GM18868 (cell line): ENCODE results near the gene PCIF1.
A peak's percentile ranks its signal among the peaks of the same experiment; 100 is the strongest.

ENCODE experiments used
- ATAC-seq: cut with Tn5 transposase; IDR thresholded peaks from one replicate; pipeline ENCODE4 v1.9.1; 2021; ENCODE audit warnings: mild to moderate bottlenecking, moderate library complexity; ENCODE audit not compliant: unreplicated experiment

The PCIF1 gene

DNA sequence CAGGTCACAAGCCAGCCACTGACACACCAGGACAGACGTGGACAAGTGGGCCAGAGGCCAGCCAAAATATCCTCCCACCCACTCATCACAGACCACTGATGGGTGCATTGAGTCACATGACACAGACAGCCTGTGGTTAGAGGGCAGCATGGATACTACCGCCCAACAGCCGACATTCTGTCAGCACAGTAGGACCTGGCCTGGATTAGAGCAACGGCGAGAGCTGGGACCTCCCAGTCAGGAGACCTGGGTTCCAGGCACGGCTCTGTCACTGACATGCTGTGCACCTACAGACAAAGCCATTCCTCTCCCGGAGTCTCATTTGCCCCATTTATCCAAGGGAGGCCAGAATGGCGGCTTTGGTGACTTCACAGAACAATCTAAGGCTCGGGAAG, 29.5 kb downstream of the PCIF1 start:
- no peak for ATAC-seq

DNA sequence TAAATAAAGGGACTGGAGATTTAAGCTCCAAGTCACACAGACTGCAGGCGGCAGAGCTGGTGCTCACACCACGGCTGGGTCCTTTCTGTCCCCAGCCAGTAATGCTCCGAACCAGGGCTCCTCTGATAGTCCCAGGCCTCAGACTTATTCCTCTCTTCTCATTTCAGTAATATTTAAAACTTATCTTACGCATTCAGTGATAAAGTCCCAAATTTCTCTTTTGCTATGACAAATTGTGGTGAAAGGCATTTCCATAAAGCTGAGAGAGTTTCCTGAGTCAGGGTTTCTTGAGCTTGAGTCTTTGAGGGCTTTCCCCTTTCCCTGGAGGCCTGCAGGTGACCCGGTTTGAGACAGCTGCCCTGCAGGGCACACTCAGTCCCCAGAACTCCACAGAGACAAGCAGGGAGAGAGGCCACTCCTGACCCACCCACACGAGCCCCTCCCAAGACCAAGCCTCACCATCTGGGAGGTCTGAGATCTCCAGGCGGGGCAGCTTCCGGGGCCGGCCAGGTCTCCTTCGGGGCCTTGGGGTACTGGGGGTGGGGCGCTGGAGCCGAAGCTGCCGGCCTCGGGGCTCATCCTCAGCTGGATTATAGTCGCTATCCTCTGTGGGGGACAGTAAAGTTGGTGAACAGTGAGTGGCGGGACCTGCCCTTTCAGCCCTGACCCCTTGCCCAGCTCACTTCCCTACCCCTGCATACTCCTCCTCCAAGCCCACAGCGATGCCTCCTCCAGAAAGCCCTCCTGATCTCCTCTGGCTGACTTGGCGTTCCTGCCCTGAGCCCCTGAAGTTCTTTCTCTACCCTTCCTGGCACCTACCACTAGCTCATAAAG, 30.9 kb downstream of the PCIF1 start:
- ATAC-seq = no peak

DNA sequence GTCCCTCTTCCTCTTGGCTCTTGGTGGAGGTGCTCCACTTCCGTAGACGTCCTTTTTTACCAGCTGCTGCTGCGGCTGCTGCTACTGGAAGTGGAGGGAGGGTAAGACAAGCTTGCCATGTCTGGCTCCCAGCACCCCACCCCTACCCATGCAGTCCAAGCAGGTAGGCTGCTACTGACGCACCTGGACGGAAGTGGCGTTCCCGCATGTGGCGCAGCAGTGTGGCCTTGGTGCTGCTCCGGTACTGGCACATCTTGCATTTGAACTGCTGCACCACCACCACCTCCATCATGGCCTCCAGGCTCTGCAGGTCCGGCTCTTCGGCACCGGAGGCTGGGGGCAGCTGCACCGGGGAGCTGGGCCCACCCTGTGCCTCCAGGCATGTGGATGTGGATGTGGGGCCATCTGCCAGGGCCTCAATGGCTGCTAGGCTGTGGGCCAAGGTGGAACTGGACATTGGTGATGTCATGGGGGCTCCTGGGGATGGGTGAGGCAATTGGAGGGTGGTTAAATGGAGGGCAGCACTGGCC, 33.1 kb downstream of the PCIF1 start:
- no peak for ATAC-seq

GRCh38 chr20:45968081-45968671, 33.7 kb downstream of the PCIF1 start:
- ATAC-seq = no peak

DNA sequence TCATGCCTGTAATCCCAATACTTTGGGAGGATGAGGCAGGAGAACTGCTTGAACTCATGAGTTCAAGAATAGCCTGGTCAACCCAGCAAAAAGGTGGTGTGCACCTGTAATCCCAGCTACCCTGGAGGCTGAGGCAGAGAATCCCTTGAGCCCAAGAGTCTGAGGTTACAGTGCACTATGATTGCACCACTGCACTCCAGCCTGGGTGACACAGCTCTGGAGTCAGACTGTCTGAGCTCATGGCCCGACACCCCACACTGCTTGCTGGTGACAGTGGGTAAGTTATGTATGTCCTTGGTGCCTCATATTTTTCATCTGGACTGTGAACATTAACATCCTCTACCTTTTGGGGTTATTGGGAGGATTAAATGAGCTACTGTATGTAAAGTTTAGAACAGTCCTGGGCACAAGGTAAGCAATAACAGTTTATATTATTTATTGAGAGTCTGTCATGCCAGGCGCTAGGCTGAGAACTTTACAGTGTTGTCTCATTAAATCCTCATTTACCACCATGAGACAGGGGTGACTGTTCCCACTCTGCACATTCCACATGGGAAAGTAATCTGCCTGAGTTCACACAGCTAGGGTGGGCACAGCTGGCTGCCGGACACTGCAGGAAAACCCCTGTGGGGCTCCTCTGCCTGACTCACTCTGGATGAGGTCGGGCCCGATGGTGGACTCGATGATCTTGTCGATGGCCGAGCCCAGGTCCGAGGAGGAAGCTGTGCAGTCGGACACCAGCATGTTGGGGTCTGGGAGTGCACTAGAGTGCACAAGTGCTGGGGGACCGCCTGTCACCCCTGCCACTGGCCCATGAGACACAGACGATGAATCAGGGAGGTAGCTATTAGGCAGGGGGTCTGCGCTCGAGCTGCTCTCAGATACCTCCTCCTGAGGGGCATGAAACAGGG, 34.6 kb downstream of the PCIF1 start:
- no peak for ATAC-seq

GRCh38 chr20:45969712-45970634, 35.5 kb downstream of the PCIF1 start:
- no peak for ATAC-seq

DNA sequence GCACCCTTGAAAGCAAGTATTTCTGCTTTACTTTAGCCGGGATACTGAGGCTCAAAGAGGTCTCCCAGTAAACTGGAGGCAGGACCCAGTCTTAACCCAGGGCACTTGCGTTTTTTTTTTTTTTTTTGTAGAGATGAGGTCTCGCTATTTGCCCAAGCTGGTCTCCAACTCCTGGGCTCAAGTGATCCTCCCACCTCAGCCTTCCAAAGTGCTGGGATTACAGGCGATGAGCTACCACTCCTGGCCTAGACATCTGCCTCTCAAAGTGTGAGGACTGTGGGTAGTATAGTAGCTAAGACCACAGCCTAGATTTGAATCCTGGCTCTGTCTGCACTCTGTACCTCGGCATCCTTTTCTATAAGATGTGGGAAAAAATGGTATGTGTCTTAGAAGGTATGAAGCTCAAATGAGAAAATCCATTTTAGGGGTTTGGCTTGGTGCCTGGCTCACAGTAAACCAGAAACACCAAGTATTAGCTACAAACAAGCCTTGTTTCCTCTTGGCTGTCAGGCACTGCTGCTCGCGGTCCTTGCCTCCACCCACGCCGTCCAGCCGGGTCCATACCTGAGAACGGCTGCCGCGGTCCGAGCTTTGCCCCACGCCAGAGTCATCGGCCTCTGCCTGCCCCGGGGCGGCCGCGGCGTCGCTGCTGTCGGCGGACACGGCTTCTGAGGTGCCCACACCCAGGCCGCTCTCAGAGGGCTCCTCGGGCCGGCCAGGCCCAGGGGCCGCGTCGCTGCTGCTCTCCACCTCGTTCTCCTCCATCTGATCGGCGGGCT, 36.4 kb downstream of the PCIF1 start:
- no peak for ATAC-seq

GRCh38 chr20:45971425-45971674, 36.9 kb downstream of the PCIF1 start:
- peak; percentile 26 for ATAC-seq

DNA sequence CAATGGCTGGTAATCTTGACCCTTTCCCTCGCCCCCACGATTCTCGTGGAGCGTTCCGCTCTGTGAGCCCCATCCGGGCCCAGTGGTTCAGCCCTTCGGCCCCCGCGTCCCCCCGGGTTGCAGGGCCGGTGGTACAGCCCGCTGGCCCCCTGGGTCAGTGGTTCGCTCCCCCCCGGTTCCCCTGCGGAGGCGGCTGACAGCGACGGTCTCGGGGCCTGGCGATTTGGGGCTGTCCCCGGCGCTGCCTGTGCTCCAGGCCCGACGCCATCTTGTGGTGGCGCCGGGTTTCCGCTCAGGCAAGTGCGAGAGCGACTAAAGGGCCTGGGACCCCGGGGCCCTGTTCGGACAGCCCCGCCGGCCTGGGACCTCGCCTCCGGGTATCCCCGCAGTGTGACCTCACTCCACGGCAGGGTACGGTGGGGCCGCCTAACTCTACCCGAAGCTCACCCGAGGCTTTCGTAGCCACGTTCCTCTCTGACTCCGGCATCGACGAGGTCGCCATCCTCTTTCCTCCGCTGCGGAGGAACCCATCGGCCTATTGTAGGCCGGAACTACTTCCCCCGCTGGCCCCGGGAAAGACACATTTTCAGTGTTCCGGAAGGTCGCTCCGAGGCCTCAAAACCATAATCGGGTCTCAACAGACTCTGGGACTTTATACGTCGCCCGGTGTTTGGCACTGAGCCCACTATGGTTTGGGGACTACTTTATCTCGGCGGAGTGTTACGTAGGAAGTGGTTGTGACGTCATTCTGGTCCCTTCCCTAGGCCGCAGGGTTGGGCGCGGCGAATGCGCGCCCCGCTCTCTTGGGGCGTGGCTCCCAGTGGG, 37.4 kb downstream of the PCIF1 start, which contains the start of gene ZNF335:
ZNF335 (minus strand) TSS at position 529 of the 825 bp plus-strand sequence. CDS start 793 bp downstream, outside the sequence.
- ATAC-seq = peak; percentile 80

DNA sequence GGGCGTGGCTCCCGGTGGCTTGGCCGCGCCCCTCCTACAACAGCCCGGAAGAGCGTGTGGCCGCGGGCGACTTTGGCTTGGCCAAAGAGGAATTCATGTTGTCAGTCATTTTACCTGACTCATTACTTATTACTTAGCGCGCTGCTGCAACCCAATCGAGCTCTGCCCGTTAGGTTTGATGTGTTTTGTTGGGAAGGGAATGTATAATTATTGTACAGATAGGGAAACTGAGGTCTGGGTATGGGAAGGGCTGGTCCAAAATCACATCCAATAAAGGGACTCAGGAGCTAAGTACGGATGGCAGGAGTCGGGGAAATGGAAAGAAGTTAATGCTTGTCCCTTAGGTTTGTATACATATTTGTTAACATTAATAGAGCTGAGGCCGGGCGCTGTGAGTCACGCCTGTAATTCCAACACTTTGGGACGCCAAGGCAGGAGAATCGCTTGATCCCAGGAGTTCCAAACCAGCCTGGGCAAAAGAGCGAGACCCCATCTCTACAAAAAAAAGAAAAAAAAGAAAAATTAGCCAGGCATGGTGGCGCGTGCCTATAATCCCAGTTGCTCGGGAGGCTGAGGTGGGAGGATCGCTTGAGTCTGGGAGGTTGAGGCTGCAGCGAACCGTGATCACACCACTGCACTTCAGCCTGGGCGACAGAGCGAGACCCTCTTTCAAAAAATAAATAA, 38.2 kb downstream of the PCIF1 start:
- no peak for ATAC-seq

DNA sequence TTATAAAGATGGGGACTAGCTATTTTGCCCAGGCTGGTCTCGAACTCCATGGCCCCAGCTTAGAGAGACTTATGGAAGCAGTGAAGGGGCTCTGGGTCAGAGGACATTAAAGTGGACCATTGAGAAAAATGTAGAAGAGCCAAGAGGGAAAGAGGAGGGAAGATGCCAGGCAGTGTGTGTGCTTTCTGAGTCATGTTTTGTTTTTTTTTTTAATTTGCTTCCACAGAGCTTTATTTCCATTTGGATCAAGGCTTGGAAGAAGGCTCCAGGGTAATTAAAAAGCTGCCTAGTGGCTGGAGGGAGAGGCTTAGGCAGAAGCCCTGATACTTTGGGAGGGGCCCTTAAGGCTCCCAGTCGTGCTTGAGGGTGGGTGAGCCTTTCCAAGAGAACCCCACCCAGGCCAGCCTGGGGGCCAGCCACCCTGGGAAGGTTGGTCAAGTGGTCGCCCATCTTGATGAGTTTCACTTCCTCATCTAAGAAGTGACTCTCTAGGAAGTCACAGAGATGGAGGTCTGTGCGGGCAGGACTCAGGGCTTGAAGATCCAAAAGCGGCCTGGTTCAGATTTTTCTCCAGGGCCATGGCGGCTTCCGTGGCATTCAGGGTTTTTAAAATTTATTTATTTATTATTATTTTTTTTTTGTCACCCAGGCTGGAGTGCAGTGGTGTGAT, 40.5 kb downstream of the PCIF1 start:
- no peak for ATAC-seq

- no peak for ATAC-seq
These were observed 41.2 kb downstream of the PCIF1 start for GRCh38 chr20:45975686-45976085.

- no peak for ATAC-seq
These were observed 41.6 kb downstream of the PCIF1 start for GRCh38 chr20:45976086-45976485.

GRCh38 chr20:45981261-45981660, 46.8 kb downstream of the PCIF1 start:
- no peak for ATAC-seq

DNA sequence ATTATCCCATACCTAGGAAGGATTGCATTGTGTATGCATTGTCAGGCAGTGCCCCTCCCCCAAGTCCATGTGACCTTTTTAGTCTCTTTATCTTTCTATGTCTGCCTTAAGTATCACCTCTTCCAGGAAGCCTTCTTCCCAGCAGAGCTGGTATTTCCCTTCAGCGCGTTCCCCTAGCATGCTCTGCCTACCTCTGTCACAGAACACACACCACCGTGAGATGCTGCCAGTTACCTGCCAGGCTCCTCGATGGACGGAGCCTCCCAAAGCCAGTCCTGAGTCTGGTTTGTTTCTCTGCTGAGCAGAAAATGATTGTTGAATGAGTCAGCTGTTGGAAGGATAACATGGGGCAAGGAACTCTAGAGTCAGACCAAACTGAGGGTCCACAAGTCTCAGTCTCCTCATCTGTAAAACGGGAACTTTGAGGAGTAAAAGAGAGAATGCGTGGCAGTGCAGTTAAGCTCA, 48.8 kb downstream of the PCIF1 start:
- ATAC-seq = no peak

- ATAC-seq = no peak
These were observed 51.1 kb downstream of the PCIF1 start for GRCh38 chr20:45985573-45985972.

DNA sequence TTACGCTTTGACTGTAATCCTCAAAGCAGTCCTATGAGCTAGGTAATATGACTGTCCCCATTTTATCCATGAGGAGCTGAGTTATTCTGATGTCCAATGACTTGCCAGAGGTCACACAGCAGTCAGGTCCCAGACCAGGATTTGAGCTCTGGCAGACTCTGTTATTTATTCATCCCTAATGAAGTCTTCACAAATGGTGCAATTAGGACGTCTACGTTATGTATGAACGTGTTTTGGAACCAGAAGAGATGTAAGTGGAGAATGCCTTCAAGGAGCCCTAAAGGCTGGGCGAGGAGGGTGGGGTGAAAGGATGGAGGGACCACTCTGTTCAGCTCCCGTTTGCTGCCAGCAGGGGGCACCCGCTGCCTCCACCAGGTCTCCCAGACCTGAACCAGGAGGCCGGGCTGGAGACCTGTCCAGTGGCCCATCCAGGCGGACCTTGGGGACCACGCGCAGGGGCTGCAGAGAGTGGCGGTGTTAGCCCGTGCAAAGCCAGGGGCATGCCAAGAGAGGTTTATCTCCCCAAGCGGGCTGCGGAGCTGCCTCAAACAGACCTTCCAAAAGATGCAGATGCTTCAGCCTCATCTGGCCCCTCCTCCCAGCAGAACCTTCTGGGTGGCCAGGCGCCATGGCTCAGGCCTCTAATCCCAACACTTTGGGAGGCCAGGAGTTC, 52.8 kb downstream of the PCIF1 start:
- no peak for ATAC-seq
